Ishikawa (cell line): ENCODE data around the gene CAMK1D.

Experiments
- CEBPB ChIP-seq: IDR thresholded peaks from 2 replicates; pipeline ENCODE4 v1.6.1; 2012
- CREB1 ChIP-seq: IDR thresholded peaks from 2 replicates; pipeline ENCODE4 v1.6.1; 2012; ENCODE audit warnings: low read depth
- EGR1 ChIP-seq: IDR thresholded peaks from 2 replicates; pipeline ENCODE4 v1.6.1; 2012
- EP300 ChIP-seq: IDR thresholded peaks from 2 replicates; pipeline ENCODE4 v1.6.1; 2012; ENCODE audit warnings: borderline replicate concordance
- FOXM1 ChIP-seq: IDR thresholded peaks from 2 replicates; pipeline ENCODE4 v1.6.1; 2012; ENCODE audit warnings: low read depth, borderline replicate concordance
- NFIC ChIP-seq: IDR thresholded peaks from 2 replicates; pipeline ENCODE4 v1.6.1; 2012
- RAD21 ChIP-seq: IDR thresholded peaks from 2 replicates; pipeline ENCODE4 v1.6.1; 2012; ENCODE audit warnings: low read depth
- REST ChIP-seq: IDR thresholded peaks from 2 replicates; pipeline ENCODE4 v1.6.1; 2012; ENCODE audit warnings: low read depth, mild to moderate bottlenecking
- TAF1 ChIP-seq: IDR thresholded peaks from 2 replicates; pipeline ENCODE4 v1.6.1; 2012; ENCODE audit warnings: low read depth, mild to moderate bottlenecking
- TCF12 ChIP-seq: IDR thresholded peaks from 2 replicates; pipeline ENCODE4 v1.6.1; 2012; ENCODE audit warnings: low read depth
- TEAD4 ChIP-seq: IDR thresholded peaks from 2 replicates; pipeline ENCODE4 v1.6.1; 2012
- YY1 ChIP-seq: IDR thresholded peaks from 2 replicates; pipeline ENCODE4 v1.6.1; 2012; ENCODE audit warnings: low read depth
- ZBTB7A ChIP-seq: IDR thresholded peaks from 2 replicates; pipeline ENCODE4 v1.6.1; 2012; ENCODE audit warnings: low read depth
- TF ChIP-seq, protein P1 (sequence below): IDR thresholded peaks from 2 replicates; pipeline ENCODE4 v1.6.1; 2012
- TF ChIP-seq, protein P2 (sequence below): IDR thresholded peaks from 2 replicates; pipeline ENCODE4 v1.6.1; 2012

CAMK1D gene

GRCh38 chr10:12774204-12774894 is 425.0 kb downstream of the CAMK1D start:
- no peak for TF ChIP-seq CREB1
- TF ChIP-seq, protein P1, sequence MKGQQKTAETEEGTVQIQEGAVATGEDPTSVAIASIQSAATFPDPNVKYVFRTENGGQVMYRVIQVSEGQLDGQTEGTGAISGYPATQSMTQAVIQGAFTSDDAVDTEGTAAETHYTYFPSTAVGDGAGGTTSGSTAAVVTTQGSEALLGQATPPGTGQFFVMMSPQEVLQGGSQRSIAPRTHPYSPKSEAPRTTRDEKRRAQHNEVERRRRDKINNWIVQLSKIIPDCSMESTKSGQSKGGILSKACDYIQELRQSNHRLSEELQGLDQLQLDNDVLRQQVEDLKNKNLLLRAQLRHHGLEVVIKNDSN, result no peak
- TF ChIP-seq RAD21, result no peak
- TF ChIP-seq TEAD4, result no peak
- no peak for TF ChIP-seq EP300
- TF ChIP-seq, protein P2, sequence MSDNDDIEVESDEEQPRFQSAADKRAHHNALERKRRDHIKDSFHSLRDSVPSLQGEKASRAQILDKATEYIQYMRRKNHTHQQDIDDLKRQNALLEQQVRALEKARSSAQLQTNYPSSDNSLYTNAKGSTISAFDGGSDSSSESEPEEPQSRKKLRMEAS, result no peak

DNA sequence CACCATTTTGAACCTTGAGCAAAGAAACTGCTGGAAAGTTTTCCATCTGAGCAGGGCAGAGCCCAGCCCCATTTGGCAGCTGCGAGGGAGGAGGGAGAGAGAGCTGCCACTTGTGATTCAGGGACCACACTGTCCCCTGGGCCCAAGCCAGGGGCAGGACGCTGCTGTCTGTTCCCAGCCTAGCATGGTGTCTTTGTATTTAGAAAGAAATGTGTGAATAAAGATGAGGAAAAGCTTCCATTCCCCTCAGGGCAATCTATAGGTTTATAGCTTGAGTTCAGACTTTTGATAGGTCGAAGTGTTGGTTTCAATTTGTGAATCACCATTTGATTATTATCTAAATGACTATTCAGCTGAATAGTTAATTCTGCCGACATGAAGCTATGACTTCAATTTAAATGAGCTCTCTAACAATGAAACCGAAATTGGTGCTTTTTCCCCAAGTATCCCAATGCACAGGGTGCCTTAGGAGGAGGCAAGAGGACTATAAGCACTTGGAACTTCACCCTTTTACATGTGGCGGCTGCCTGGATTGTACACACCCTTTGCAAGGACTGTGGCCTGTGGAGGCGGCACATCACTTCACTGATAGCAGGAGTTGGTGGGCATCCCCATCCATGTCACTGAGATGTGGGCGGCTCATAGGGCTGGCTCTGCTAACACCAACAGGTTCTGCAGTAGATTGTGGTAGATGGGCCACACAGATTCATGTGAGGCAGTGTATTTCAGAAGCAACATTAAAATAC is 428.7 kb downstream of the CAMK1D start:
- TF ChIP-seq, protein P1, result no peak
- TF ChIP-seq TCF12 (no peak), CREB1 (no peak), YY1 (no peak)

DNA sequence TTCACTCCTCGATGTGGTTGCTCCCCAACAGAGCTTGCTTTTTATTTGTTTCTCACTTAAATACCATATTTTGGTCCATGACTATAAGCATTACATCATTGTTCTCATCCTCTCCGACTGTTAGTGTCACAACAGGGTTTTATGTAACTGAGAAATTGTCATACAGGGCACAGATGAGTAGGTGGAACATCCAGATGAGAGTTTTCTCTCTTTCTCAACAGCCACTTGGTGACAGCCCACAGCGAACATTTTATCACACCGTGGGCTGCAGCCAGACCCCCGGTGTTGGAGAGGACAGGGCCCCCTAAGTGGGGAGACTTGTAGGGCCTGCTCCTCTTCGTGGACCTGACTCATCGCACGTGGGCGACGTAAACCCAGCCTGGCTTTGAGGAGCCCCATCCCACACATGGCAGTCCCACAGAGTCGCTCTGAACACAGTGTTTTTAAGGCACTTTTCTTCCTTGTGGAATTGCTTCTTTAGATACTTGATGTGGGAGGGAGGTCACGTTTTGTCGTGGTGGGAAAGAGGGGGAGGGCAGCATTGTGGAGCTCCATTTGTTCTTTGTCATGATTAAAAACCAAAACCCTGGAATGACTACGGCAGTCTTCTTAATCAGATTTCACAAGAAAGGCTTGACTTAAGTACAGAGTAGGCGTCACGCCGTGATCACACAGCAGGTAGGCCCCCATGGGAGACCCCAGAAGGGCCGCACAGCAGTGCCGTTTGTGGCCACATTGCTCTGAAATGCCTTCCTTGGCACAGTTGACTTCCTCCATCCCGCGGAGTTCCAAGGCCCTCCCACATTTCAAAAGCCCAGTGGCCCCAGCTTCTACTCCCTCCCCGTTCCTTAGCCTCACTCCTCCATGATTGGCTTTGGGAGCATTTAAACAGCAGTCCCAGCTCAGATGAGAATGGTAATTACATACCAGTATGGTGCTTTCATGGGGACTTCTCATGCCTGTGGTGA is 431.6 kb downstream of the CAMK1D start:
- TF ChIP-seq RAD21 (no peak), ZBTB7A (no peak), NFIC (no peak), FOXM1 (no peak), TEAD4 (no peak)

- no peak for TF ChIP-seq RAD21
- TF ChIP-seq REST, result no peak
- TF ChIP-seq EP300, result no peak
- TF ChIP-seq YY1, result no peak
- TF ChIP-seq TEAD4, result no peak
- TF ChIP-seq NFIC, result no peak
- TF ChIP-seq TCF12, result no peak
- no peak for TF ChIP-seq ZBTB7A
- TF ChIP-seq CEBPB, result no peak
- TF ChIP-seq TAF1, result no peak
- TF ChIP-seq, protein P2, result no peak
- no peak for TF ChIP-seq FOXM1
- TF ChIP-seq, protein P1, result no peak
- TF ChIP-seq EGR1, result no peak
- TF ChIP-seq CREB1, result no peak
Measured at GRCh38 chr10:12781976-12782375, 432.6 kb downstream of the CAMK1D start.

GRCh38 chr10:12782537-12782936 is 433.2 kb downstream of the CAMK1D start:
- TF ChIP-seq RAD21, result peak; percentile 65
- TF ChIP-seq, protein P2, result no peak

DNA sequence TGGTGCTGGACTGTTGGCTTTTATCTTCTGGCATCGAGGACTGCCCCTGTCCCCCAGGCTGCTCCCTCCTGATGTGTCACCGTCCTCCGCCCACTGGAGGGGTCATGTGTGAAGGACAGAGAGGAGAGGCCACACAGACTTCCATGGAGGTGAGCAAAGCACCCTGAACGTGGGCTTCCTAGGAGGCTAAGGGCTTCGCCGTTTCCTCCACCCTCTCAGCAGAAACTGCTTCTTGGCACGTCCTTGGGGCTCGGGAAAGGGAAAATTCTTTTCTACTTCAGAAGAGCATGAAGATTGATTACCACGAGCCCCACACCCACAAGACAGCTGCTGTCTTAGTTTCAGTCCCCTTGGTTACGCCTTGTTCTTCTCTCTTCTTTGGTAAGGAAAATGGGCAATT is 433.9 kb downstream of the CAMK1D start:
- TF ChIP-seq EP300, result no peak
- no peak for TF ChIP-seq CEBPB
- TF ChIP-seq, protein P1, result no peak
- TF ChIP-seq TEAD4, result no peak
- TF ChIP-seq RAD21, result no peak
- TF ChIP-seq TAF1, result no peak
- TF ChIP-seq EGR1, result no peak
- TF ChIP-seq CREB1, result no peak
- no peak for TF ChIP-seq NFIC
- TF ChIP-seq, protein P2, result no peak
- TF ChIP-seq FOXM1, result no peak
- TF ChIP-seq ZBTB7A, result no peak
